Gastroesophageal sphincter (tissue), 4 donors: ENCODE measurements around the gene ARHGAP5. TPM values are rescaled to one million over a fixed set of nuclear protein-coding genes. Genes with fewer than 3 reads are reported as not detected.
"Not testable (repeated sequence)": the region's sequence is repeated elsewhere in the genome, so short reads cannot be mapped to it uniquely, and the experiment has no call there.

Source experiments
- ATAC-seq: fragments of 150-250 bp; one replicate; pipeline ENCODE4 v1.9.1; 2016; ENCODE audit warnings: mild to moderate bottlenecking, moderate library complexity
- H3K27ac ChIP-seq, 4 donors: fragments of 200-600 bp; sonication (generic) in 3 of 4; 1 replicate in 3 of 4; 2 replicates in 1 of 4; pipeline ENCODE4 v1.5.1; 2016 to 2019
- H3K27me3 ChIP-seq: fragments of 200-600 bp; sonication (generic); one replicate; pipeline ENCODE4 v1.5.1; 2019
- H3K36me3 ChIP-seq, 2 donors: fragments of 200-600 bp; sonication (generic); one replicate each; pipeline ENCODE4 v1.5.1; 2019; ENCODE audit warnings: control low read depth in 1 of 2
- H3K4me1 ChIP-seq, 3 donors: fragments of 200-600 bp; sonication (generic); 1 replicate in 2 of 3; 2 replicates in 1 of 3; pipeline ENCODE4 v1.5.1; 2016 to 2019; ENCODE audit warnings: control low read depth in 2 of 3
- H3K4me3 ChIP-seq, 2 donors: fragments of 200-600 bp; sonication (generic); one replicate each; pipeline ENCODE4 v1.5.1; 2019; ENCODE audit warnings: mild to moderate bottlenecking in 1 of 2, moderate library complexity in 1 of 2
- H3K9me3 ChIP-seq, 3 donors: fragments of 200-600 bp; sonication (generic); one replicate each; pipeline ENCODE4 v1.5.1; 2017 to 2019; ENCODE audit warnings: control low read depth in 2 of 3
- CTCF ChIP-seq, 4 experiments: fragments of 200-600 bp in 2 of 4; fragments of 450-650 bp in 2 of 4; sonication (generic) in 1 of 4; IDR thresholded peaks; one replicate each; pipeline ENCODE4 v1.5.1; 2017 to 2019; ENCODE audit warnings: antibody characterized with exemption in 4 of 4, mild to moderate bottlenecking in 2 of 4, moderate library complexity in 2 of 4
- EP300 ChIP-seq: sonication (generic); formaldehyde crosslinking; IDR thresholded peaks from one replicate; pipeline ENCODE4 v1.6.1; 2017; ENCODE audit warnings: antibody characterized with exemption, mild to moderate bottlenecking
- POLR2A ChIP-seq, 2 donors: fragments of 450-650 bp; IDR thresholded peaks; one replicate each; pipeline ENCODE4 v1.6.1; 2017; ENCODE audit warnings: antibody characterized with exemption in 2 of 2, mild to moderate bottlenecking in 2 of 2, moderate library complexity in 1 of 2
- POLR2AphosphoS5 ChIP-seq: sonication (generic); formaldehyde crosslinking; IDR thresholded peaks from one replicate; pipeline ENCODE4 v1.6.1; 2017; ENCODE audit warnings: antibody characterized with exemption
- WGBS, 2 donors: methylation state at CpG; one replicate each; pipeline ENCODE4 v1.1.5; 2018; ENCODE audit warnings: low coverage in 1 of 2; 5-methylcytosine and 5-hydroxymethylcytosine counted together
- total RNA-seq, 4 donors: library from RNA; depleted of rRNA; stranded (reverse); fragments of >200 nt; gene quantifications; one replicate each; pipeline ENCODE4 v1.1.0, GENCODE V29; 2016

The ARHGAP5 gene
- total RNA-seq, 4 donors from 2014 or later, result 196 to 265 (median 239) TPM

- H3K27ac ChIP-seq, result peak overlapping the region in 3 of 4 donors; percentile 21 to 65 (median 64)
- TF ChIP-seq POLR2A (IDR thresholded peaks at IDR 0.05) (no peak), POLR2AphosphoS5 (no peak), EP300 (no peak), CTCF (IDR thresholded peaks at IDR 0.05) (no peak)
- H3K27me3 ChIP-seq, result no peaks in the 10 kb centered on the region
- peaks cover 0 to 48% (median 11%) of the 10 kb centered on the region in 3 donors for H3K4me1 ChIP-seq
- no peak for ATAC-seq
- no peaks in the 10 kb centered on the region for H3K9me3 ChIP-seq
- H3K4me3 ChIP-seq, result no peak overlapping the region
- 33 to 57% methylated on average over 1 of the region's 1 CpG for WGBS, 2 donors
- H3K36me3 ChIP-seq, result peaks cover 0 to 21% of the 10 kb centered on the region in 2 donors
Observed at GRCh38 chr14:32128703-32129102, 51.6 kb downstream of the ARHGAP5 start.

DNA sequence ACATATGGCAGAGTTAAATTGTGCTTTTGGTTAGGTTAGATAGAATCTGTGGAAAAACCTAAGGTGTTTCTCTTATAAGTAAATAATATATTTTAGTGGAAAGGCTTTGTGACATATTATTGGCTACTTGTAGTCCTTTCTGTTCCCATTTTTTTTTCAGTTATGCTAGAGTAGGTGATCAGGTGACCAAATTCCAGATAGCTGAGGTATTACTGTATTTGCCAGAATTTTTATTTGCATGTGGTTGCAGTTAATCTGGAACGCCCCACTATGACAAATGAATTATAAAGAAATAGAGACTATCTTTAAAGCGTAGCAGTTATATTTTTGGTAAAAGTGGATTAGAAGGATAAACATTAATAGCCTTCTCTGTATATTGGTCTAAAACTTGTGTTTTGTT, 52.0 kb downstream of the ARHGAP5 start:
- no peak for TF ChIP-seq POLR2AphosphoS5
- no peak for TF ChIP-seq EP300
- no peak for TF ChIP-seq CTCF (IDR thresholded peaks at IDR 0.05)
- no peak for TF ChIP-seq POLR2A (IDR thresholded peaks at IDR 0.05)
- no peak for ATAC-seq
- H3K4me1 ChIP-seq, result peaks cover 0 to 45% (median 11%) of the 10 kb centered on the region in 3 donors
- H3K36me3 ChIP-seq, result peaks cover 0 to 21% of the 10 kb centered on the region in 2 donors
- no peak overlapping the region for H3K4me3 ChIP-seq
- H3K27me3 ChIP-seq, result no peaks in the 10 kb centered on the region
- H3K9me3 ChIP-seq, result no peaks in the 10 kb centered on the region
- 24 to 27% methylated on average over 2 of the region's 2 CpGs for WGBS, 2 donors
- H3K27ac ChIP-seq, result peak overlapping the region in 3 of 4 donors; percentile 21 to 65 (median 64)

DNA sequence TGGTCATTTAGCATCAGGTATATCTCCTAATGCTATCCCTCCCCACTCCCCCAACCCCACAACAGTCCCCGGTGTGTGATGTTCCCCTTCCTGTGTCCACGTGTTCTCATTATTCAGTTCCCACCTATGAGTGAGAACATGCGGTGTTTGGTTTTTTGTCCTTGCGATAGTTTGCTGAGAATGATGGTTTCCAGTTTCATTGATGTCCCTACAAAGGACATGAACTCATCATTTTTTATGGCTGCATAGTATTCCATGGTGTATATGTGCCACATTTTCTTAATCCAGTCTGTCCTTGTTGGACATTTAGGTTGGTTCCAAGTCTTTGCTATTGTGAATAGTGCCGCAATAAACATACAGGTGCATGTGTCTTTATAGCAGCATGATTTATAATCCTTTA, 54.6 kb downstream of the ARHGAP5 start:
- Histone ChIP-seq H3K36me3 (peaks cover 0 to 28% of the 10 kb centered on the region in 2 donors), H3K4me1 (peaks cover 0 to 37% (median 11%) of the 10 kb centered on the region in 3 donors)
- not testable (repeated sequence) for H3K4me3 ChIP-seq, H3K27me3 ChIP-seq, ATAC-seq, H3K27ac ChIP-seq, H3K9me3 ChIP-seq
- WGBS, 2 donors, result 96% methylated on average over 4 of the region's 5 CpGs; no CpG with 5 or more reads in 1 of the 2 donors

- 33 to 37% methylated on average over 3 of the region's 3 CpGs for WGBS, 2 donors
- TF ChIP-seq POLR2A (IDR thresholded peaks at IDR 0.05) (no peak), POLR2AphosphoS5 (no peak), CTCF (IDR thresholded peaks at IDR 0.05) (no peak), EP300 (no peak)
- H3K9me3 ChIP-seq, result peaks cover 0 to 19% (median 0%) of the 10 kb centered on the region in 3 donors
- H3K36me3 ChIP-seq, result peaks cover 0 to 40% of the 10 kb centered on the region in 2 donors
- no peaks in the 10 kb centered on the region for H3K27me3 ChIP-seq
- H3K4me1 ChIP-seq, result peaks cover 0 to 19% (median 2%) of the 10 kb centered on the region in 3 donors
- H3K27ac ChIP-seq, result no peak overlapping the region
- no peak for ATAC-seq
- H3K4me3 ChIP-seq, result no peak overlapping the region
Observed at GRCh38 chr14:32134448-32135097, 57.5 kb downstream of the ARHGAP5 start.

GRCh38 chr14:32136027-32136825, 59.1 kb downstream of the ARHGAP5 start:
- H3K4me3 ChIP-seq, result no peak overlapping the region
- H3K36me3 ChIP-seq, result peaks cover 0 to 41% of the 10 kb centered on the region in 2 donors
- H3K9me3 ChIP-seq, result peaks cover 0 to 19% (median 0%) of the 10 kb centered on the region in 3 donors
- no peaks in the 10 kb centered on the region for H3K27me3 ChIP-seq
- 93% methylated on average over 2 of the region's 2 CpGs for WGBS, 2 donors
- no peak overlapping the region for H3K27ac ChIP-seq
- TF ChIP-seq POLR2A (IDR thresholded peaks at IDR 0.05), result no peak
- no peak for TF ChIP-seq EP300
- no peak for TF ChIP-seq POLR2AphosphoS5
- TF ChIP-seq CTCF (IDR thresholded peaks at IDR 0.05), result no peak
- ATAC-seq, result no peak
- peaks cover 0 to 6% (median 0%) of the 10 kb centered on the region in 3 donors for H3K4me1 ChIP-seq
